GM23338 (cell line): ENCODE results near the gene TPST1. TPM values are rescaled to one million over a fixed set of nuclear protein-coding genes. Genes with fewer than 3 reads are reported as not detected.

Source experiments
- ATAC-seq: fragments of 200-7000 bp; cut with Tn5 transposase; 3 replicates; pipeline ENCODE4 v1.9.1; 2020
- DNase-seq: peaks from one replicate; pipeline ENCODE4 v3.0.0-alpha.2; 2015; ENCODE audit warnings: low spot score
- H2AFZ ChIP-seq: fragments of 200-600 bp; sonication (generic); 2 replicates; pipeline ENCODE4 v1.8.0; 2016; ENCODE audit warnings: antibody characterized with exemption, mild to moderate bottlenecking, moderate library complexity
- H3F3A ChIP-seq: fragments of 200-600 bp; sonication (generic); replicated peaks from 2 replicates; pipeline ENCODE4 v1.8.0; 2017; ENCODE audit warnings: antibody characterized with exemption, mixed run types, low read depth
- H3K27ac ChIP-seq: fragments of 200-600 bp; sonication (generic); 2 replicates; pipeline ENCODE4 v1.6.1; 2016; ENCODE audit warnings: low read depth
- H3K27me3 ChIP-seq: fragments of 200-600 bp; sonication (generic); 2 replicates; pipeline ENCODE4 v1.8.0; 2016; ENCODE audit warnings: mild to moderate bottlenecking, mixed run types, moderate library complexity; ENCODE audit not compliant: insufficient read depth
- H3K36me3 ChIP-seq: fragments of 200-600 bp; sonication (generic); 2 replicates; pipeline ENCODE4 v1.8.0; 2016; ENCODE audit warnings: mild to moderate bottlenecking; ENCODE audit not compliant: insufficient read depth
- H3K4me1 ChIP-seq: fragments of 200-600 bp; sonication (generic); 2 replicates; pipeline ENCODE4 v1.8.0; 2016; ENCODE audit warnings: mild to moderate bottlenecking, moderate library complexity; ENCODE audit not compliant: insufficient read depth
- H3K4me2 ChIP-seq: fragments of 200-600 bp; sonication (generic); 2 replicates; pipeline ENCODE4 v1.7.1; 2017; ENCODE audit warnings: mixed run types
- H3K4me3 ChIP-seq: fragments of 200-600 bp; sonication (generic); 2 replicates; pipeline ENCODE4 v1.6.1; 2016; ENCODE audit warnings: mixed run types
- H3K79me2 ChIP-seq: fragments of 200-600 bp; sonication (generic); replicated peaks from 2 replicates; pipeline ENCODE4 v1.8.0; 2017; ENCODE audit warnings: mild to moderate bottlenecking; ENCODE audit not compliant: insufficient read depth
- H3K9me2 ChIP-seq: fragments of 200-600 bp; sonication (generic); 2 replicates; pipeline ENCODE4 v1.8.0; 2017; ENCODE audit not compliant: insufficient read depth
- H4K20me1 ChIP-seq: fragments of 200-600 bp; sonication (generic); replicated peaks from 2 replicates; pipeline ENCODE4 v1.8.0; 2017; ENCODE audit warnings: mild to moderate bottlenecking; ENCODE audit not compliant: insufficient read depth
- H3K27ac Mint-ChIP-seq: 2 replicates; pipeline ENCODE4 v1.8.0; 2020; ENCODE audit warnings: inconsistent platforms, mild to moderate bottlenecking, moderate library complexity, mixed read lengths
- H3K27me3 Mint-ChIP-seq: 3 replicates; pipeline ENCODE4 v1.8.0; 2022; ENCODE audit warnings: low read depth, mild to moderate bottlenecking, moderate library complexity, mixed read lengths, inconsistent platforms; ENCODE audit not compliant: insufficient read depth, poor library complexity
- H3K36me3 Mint-ChIP-seq: 3 replicates; pipeline ENCODE4 v1.8.0; 2021; ENCODE audit warnings: low read depth, mild to moderate bottlenecking, inconsistent platforms, moderate library complexity, mixed read lengths
- H3K4me1 Mint-ChIP-seq: 3 replicates; pipeline ENCODE4 v1.8.0; 2020; ENCODE audit warnings: mild to moderate bottlenecking, inconsistent platforms, mixed read lengths
- H3K4me3 Mint-ChIP-seq: 3 replicates; pipeline ENCODE4 v1.8.0; 2021; ENCODE audit warnings: moderate library complexity, mild to moderate bottlenecking, inconsistent platforms, mixed read lengths
- H3K9me3 Mint-ChIP-seq: 3 replicates; pipeline ENCODE4 v1.8.0; 2020; ENCODE audit warnings: moderate library complexity, mild to moderate bottlenecking, inconsistent platforms, mixed read lengths
- CREB1 ChIP-seq: fragments of 250-450 bp; sonication (Bioruptor Pico); IDR thresholded peaks from 2 replicates; pipeline ENCODE4 v1.5.0; 2020; ENCODE audit warnings: low read depth, mild to moderate bottlenecking, moderate library complexity
- EZH2 ChIP-seq: fragments of 200-600 bp; sonication (generic); IDR thresholded peaks from one replicate; pipeline ENCODE4 v1.8.0; 2017; ENCODE audit warnings: antibody characterized with exemption, mild to moderate bottlenecking, low read depth; ENCODE audit not compliant: unreplicated experiment
- EZH2phosphoT487 ChIP-seq: fragments of 200-600 bp; sonication (generic); IDR thresholded peaks from one replicate; pipeline ENCODE4 v1.8.1; 2018; ENCODE audit warnings: antibody characterized with exemption; ENCODE audit not compliant: unreplicated experiment
- JUNB ChIP-seq: IDR thresholded peaks from one replicate; pipeline ENCODE4 v1.6.1; 2016; ENCODE audit warnings: antibody characterized with exemption; ENCODE audit not compliant: unreplicated experiment
- NANOG ChIP-seq: IDR thresholded peaks from 2 replicates; pipeline ENCODE4 v1.6.1; 2016; ENCODE audit warnings: antibody characterized with exemption, borderline replicate concordance
- POLR2AphosphoS5 ChIP-seq: IDR thresholded peaks from 2 replicates; pipeline ENCODE4 v1.6.1; 2016; ENCODE audit warnings: antibody characterized with exemption, low read depth
- REST ChIP-seq: IDR thresholded peaks from one replicate; pipeline ENCODE4 v1.6.1; 2018; ENCODE audit warnings: antibody characterized with exemption; ENCODE audit not compliant: unreplicated experiment
- ZNF331 ChIP-seq: fragments of 250-450 bp; sonication (Bioruptor Pico); IDR thresholded peaks from 2 replicates; pipeline ENCODE4 v1.5.0; 2020; ENCODE audit warnings: low read depth, mild to moderate bottlenecking, moderate library complexity
- polyA plus RNA-seq: library from polyadenylated mRNA; unstranded; fragments of >200 nt; fragmentation: Nextera tagmentation; extraction: Ambion mirVana; gene quantifications from 2 replicates; pipeline ENCODE4 v1.2.1, GENCODE V29; 2016
- total RNA-seq: library from RNA; depleted of rRNA; stranded (reverse); fragments of >200 nt; shearing (Covaris generic); gene quantifications from 2 replicates; pipeline ENCODE4 v1.2.3, GENCODE V29; 2014
- TF ChIP-seq, protein P1 (sequence below), 2 experiments: fragments of 200-600 bp in 1 of 2; sonication (generic) in 1 of 2; conservative IDR thresholded peaks; 2 replicates each; pipeline versions ENCODE4 v1.5.1 to v1.6.1; 2016 to 2017; ENCODE audit warnings: antibody characterized with exemption in 2 of 2, low read depth in 2 of 2, mild to moderate bottlenecking in 2 of 2, moderate library complexity in 1 of 2
- TF ChIP-seq, protein P2 (sequence below): IDR thresholded peaks from 2 replicates; pipeline ENCODE4 v1.6.1; 2016; ENCODE audit warnings: antibody characterized with exemption

TPST1 gene
- total and polyA plus RNA-seq, 2 experiments from 2014 or later: 10.7 to 19.2 TPM

- Histone ChIP-seq H3F3A (no peaks in the 10 kb centered on the region), H3K27me3 (no peaks in the 10 kb centered on the region), H3K4me2 (peak overlapping the region; percentile 94), H3K9me2 (no peaks in the 10 kb centered on the region), H3K79me2 (peaks cover 46% of the 10 kb centered on the region), H3K4me1 (peaks cover 11% of the 10 kb centered on the region), H4K20me1 (peaks cover 14% of the 10 kb centered on the region), H3K36me3 (no peaks in the 10 kb centered on the region), H3K4me3 (peak overlapping the region; percentile 96; the same call in 1 of the 2 replicates), H3K27ac (no peak overlapping the region), H2AFZ (no peak overlapping the region)
- Mint-ChIP-seq H3K27ac (no peak overlapping the region), H3K27me3 (peaks cover 4% of the 10 kb centered on the region), H3K4me1 (peaks cover 12% of the 10 kb centered on the region), H3K36me3 (peaks cover 5% of the 10 kb centered on the region; the same call in 1 of the 3 replicates), H3K9me3 (no peaks in the 10 kb centered on the region; the same call in 2 of the 3 replicates), H3K4me3 (peak overlapping the region; percentile 6; the same call in 2 of the 3 replicates)
- TF ChIP-seq, protein P1, sequence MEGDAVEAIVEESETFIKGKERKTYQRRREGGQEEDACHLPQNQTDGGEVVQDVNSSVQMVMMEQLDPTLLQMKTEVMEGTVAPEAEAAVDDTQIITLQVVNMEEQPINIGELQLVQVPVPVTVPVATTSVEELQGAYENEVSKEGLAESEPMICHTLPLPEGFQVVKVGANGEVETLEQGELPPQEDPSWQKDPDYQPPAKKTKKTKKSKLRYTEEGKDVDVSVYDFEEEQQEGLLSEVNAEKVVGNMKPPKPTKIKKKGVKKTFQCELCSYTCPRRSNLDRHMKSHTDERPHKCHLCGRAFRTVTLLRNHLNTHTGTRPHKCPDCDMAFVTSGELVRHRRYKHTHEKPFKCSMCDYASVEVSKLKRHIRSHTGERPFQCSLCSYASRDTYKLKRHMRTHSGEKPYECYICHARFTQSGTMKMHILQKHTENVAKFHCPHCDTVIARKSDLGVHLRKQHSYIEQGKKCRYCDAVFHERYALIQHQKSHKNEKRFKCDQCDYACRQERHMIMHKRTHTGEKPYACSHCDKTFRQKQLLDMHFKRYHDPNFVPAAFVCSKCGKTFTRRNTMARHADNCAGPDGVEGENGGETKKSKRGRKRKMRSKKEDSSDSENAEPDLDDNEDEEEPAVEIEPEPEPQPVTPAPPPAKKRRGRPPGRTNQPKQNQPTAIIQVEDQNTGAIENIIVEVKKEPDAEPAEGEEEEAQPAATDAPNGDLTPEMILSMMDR (conservative IDR thresholded peaks at IDR 0.05; ENCODE audit: low read depth in 2 of 2): no peak
- TF ChIP-seq CREB1 (CRISPR knock-in tag): no peak
- no peak for TF ChIP-seq ZNF331
- no peak for TF ChIP-seq EZH2phosphoT487
- no peak for TF ChIP-seq JUNB
- TF ChIP-seq REST: no peak
- no peak for TF ChIP-seq EZH2
- TF ChIP-seq, protein P2, sequence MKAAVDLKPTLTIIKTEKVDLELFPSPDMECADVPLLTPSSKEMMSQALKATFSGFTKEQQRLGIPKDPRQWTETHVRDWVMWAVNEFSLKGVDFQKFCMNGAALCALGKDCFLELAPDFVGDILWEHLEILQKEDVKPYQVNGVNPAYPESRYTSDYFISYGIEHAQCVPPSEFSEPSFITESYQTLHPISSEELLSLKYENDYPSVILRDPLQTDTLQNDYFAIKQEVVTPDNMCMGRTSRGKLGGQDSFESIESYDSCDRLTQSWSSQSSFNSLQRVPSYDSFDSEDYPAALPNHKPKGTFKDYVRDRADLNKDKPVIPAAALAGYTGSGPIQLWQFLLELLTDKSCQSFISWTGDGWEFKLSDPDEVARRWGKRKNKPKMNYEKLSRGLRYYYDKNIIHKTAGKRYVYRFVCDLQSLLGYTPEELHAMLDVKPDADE: no peak
- DNase-seq (no peak), ATAC-seq (no peak)
Measured at GRCh38 chr7:66206934-66207240, 1.8 kb downstream of the TPST1 start.

DNA sequence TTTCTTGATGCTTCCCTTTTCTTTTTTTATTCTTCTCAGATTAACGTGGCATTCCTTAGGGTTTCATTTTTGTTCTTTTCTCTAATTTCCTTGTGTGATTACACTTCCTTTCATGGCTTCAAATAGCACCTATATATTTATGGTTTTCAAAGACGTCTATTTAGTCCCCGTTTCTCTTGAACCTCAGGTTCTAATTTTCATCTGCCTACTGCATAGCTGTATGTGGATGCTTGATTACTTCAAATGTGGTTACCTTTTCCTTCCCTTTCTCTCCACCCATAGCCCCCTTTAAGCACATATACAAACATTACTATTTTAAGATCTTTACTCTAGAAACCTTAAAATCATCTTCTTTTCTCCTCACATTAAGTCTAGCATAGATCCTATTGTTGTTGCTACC is 2.4 kb downstream of the TPST1 start:
- Histone ChIP-seq H3K9me2 (no peaks in the 10 kb centered on the region), H4K20me1 (peaks cover 14% of the 10 kb centered on the region), H3K4me3 (0 out of 2 replicates have a peak overlapping the region, but pooled peaks have one; percentile 96), H3K27ac (no peak overlapping the region), H3K4me2 (no peak overlapping the region), H3K36me3 (no peaks in the 10 kb centered on the region), H3F3A (no peaks in the 10 kb centered on the region), H3K27me3 (no peaks in the 10 kb centered on the region), H3K4me1 (peaks cover 11% of the 10 kb centered on the region), H3K79me2 (peaks cover 46% of the 10 kb centered on the region), H2AFZ (no peak overlapping the region)
- H3K9me3 Mint-ChIP-seq: no peaks in the 10 kb centered on the region; the same call in 2 of the 3 replicates
- H3K4me3 Mint-ChIP-seq: no peak overlapping the region; the same call in 2 of the 3 replicates
- H3K36me3 Mint-ChIP-seq: peaks cover 5% of the 10 kb centered on the region; the same call in 1 of the 3 replicates
- ATAC-seq: no peak
- DNase-seq: no peak
- H3K27me3 Mint-ChIP-seq: peaks cover 4% of the 10 kb centered on the region
- no peak overlapping the region for H3K27ac Mint-ChIP-seq
- peaks cover 12% of the 10 kb centered on the region for H3K4me1 Mint-ChIP-seq
- TF ChIP-seq JUNB (no peak), REST (no peak), POLR2AphosphoS5 (no peak), ZNF331 (no peak), NANOG (no peak), EZH2phosphoT487 (no peak)
- TF ChIP-seq, protein P1 (conservative IDR thresholded peaks at IDR 0.05; ENCODE audit: low read depth in 2 of 2): no peak
